Hepatocyte (in vitro differentiated cells): ENCODE data around the gene PI4KB.

Source experiments
- CTCF ChIP-seq: fragments of 200-600 bp; sonication (generic); IDR thresholded peaks from 2 replicates; pipeline ENCODE4 v1.5.1; 2016; ENCODE audit warnings: antibody characterized with exemption, mild to moderate bottlenecking; ENCODE audit not compliant: poor library complexity
- EZH2 ChIP-seq: fragments of 200-600 bp; sonication (generic); IDR thresholded peaks from 2 replicates; pipeline ENCODE4 v1.6.1; 2016; ENCODE audit warnings: antibody characterized with exemption, mild to moderate bottlenecking, borderline replicate concordance
- EZH2phosphoT487 ChIP-seq: fragments of 200-600 bp; sonication (generic); IDR thresholded peaks from one replicate; pipeline ENCODE4 v1.6.1; 2018; ENCODE audit warnings: antibody characterized with exemption, mild to moderate bottlenecking, low read depth, moderate library complexity; ENCODE audit not compliant: unreplicated experiment, severe bottlenecking

DNA sequence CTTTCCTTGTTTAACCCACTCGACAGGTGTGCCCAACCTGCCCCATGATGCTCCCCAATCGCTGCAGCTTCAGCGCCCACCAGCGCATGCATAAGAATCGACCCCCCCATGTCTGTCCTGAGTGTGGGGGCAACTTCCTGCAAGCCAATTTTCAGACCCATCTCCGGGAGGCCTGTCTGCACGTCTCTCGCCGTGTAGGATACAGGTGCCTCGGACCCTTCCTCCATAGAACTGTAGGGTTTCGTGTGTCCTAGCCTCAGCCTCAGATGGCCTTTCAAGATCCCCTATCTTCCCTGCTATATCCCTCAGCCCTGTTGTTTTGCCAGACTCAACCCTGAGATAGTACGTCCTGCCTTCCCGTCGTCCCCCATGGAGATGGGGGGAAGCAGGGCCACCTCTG lies 38.7 kb downstream of the PI4KB start:
- no peak for TF ChIP-seq CTCF
- TF ChIP-seq EZH2: no peak
- TF ChIP-seq EZH2phosphoT487: no peak
